ENCODE results near the gene GOLGA3.

DNA sequence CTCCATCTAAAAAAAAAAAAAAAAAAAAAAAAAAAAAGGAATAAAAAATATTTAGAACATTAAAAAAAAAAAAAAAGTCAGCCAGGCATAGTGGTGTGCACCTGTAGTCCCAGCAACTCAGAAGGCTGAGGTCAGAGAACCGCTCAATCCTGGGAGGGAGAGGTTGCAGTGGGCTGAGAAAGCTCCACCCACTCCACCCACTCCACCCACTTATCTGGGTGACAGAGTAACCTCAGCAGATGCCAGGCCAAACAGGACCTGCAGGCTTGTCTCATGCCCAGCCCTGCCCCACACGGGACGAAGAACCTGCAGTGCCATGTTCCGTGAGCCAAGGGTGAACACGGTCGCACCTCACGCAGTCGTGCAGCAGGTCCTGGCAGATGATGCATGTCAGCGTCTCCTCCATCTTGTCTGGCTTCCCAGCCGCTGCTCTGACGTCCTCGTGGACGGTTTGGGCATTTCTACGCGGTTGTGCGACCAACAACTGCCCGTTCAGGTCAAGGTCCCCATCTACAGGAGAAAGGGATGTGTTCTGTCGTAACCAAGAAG is 30.1 kb upstream of the GOLGA3 start:
- TF ChIP-seq POLR2AphosphoS5 (IDR thresholded peaks at IDR 0.05; ENCODE audit: borderline replicate concordance, low read depth, low read length) (no peak), EZH2 (IDR thresholded peaks at IDR 0.05) (no peak)
